ENCODE results near the gene RPS27A.

RPS27A gene

GRCh38 chr2:55230551-55230950 is 1.9 kb upstream of the RPS27A start:
- H3K4me3 ChIP-seq (ENCODE audit: control insufficient read depth, low read depth, low read length), result no peak overlapping the region
- TF ChIP-seq CTCF (IDR thresholded peaks at IDR 0.05; ENCODE audit: control insufficient read depth, insufficient read depth, low read depth, low read length, missing control alignments), result no peak
- DNase-seq (ENCODE audit: low read depth), result no peak

DNA sequence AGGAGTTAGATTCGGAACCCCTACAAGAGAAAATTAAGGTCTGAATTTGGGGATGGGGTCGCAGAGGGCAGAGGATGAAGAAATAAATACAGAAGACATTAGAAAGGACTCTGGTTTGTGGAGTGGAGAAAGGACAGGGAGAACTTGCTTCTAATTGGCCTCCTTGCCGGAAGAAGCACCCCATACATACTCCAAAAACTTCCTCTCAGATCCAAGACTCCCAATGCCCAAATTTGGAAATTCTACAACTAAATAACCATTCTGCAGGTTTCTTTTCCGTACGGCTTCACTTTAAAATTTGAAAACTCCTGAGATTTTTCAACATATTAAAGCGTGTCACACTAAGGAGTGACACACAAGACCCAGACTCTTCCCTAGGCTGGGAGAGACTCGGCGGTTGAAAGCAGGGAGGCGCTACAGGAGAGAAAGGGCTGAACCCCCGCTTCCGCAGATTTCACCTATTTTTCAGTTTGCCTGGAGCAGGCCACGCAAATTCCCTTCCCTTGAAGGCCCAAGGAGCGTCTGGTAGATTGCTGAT is 873 bp upstream of the RPS27A start:
- peak overlapping the region; percentile 96 for H3K4me3 ChIP-seq (ENCODE audit: control insufficient read depth, low read depth, low read length)
- no peak for DNase-seq (ENCODE audit: low read depth)
- no peak for TF ChIP-seq CTCF (IDR thresholded peaks at IDR 0.05; ENCODE audit: control insufficient read depth, insufficient read depth, low read depth, low read length, missing control alignments)

GRCh38 chr2:55232863-55233657 is 572 bp downstream of the RPS27A start:
- no peak for TF ChIP-seq CTCF (IDR thresholded peaks at IDR 0.05; ENCODE audit: control insufficient read depth, insufficient read depth, low read depth, low read length, missing control alignments)
- DNase-seq (ENCODE audit: low read depth), result no peak
- peak overlapping the region; percentile 96 for H3K4me3 ChIP-seq (ENCODE audit: control insufficient read depth, low read depth, low read length)

- no peak for TF ChIP-seq CTCF (IDR thresholded peaks at IDR 0.05; ENCODE audit: control insufficient read depth, insufficient read depth, low read depth, low read length, missing control alignments)
- H3K4me3 ChIP-seq (ENCODE audit: control insufficient read depth, low read depth, low read length), result peak overlapping the region; percentile 96
- no peak for DNase-seq (ENCODE audit: low read depth)
Observed at GRCh38 chr2:55233658-55233940, 1.1 kb downstream of the RPS27A start.

DNA sequence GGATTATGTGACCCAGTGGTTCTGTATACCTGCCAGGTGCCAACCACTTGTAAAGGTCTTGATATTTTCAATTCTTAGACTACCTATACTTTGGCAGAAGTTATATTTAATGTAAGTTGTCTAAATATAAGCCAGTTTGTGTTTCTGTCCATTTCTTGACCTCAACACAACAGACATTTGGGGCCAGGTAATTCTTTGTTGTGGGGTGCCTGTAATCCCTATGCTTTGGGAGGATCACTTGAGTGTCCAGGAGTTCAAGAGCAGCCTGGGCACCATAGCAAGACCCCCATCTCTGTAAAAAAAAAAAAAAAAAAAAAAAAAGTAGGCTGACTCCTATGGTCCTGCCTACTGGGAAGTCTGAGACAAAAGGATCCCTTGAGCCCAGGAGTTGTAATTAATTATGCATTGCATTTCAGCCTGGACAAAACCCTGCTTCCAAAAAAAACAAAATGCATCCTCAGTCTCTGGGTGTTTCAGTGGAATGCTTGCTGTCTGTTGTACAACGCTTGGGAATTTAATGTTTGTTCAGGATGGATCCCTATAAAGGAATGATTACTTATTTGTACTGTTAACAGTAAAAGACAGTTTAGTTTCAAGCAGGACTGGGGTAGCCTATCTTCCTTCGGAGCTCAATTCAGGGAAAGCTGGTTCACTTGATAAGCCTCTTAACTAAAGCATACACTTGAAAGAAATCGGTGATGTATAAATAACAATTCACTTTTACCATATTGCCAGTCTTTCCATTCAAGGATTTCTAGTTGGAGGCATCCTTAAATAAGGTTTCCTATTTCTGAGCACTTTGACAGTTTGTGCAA is 3.4 kb downstream of the RPS27A start:
- no peak overlapping the region for H3K4me3 ChIP-seq (ENCODE audit: control insufficient read depth, low read depth, low read length)
- TF ChIP-seq CTCF (IDR thresholded peaks at IDR 0.05; ENCODE audit: control insufficient read depth, insufficient read depth, low read depth, low read length, missing control alignments), result no peak
- no peak for DNase-seq (ENCODE audit: low read depth)

DNA sequence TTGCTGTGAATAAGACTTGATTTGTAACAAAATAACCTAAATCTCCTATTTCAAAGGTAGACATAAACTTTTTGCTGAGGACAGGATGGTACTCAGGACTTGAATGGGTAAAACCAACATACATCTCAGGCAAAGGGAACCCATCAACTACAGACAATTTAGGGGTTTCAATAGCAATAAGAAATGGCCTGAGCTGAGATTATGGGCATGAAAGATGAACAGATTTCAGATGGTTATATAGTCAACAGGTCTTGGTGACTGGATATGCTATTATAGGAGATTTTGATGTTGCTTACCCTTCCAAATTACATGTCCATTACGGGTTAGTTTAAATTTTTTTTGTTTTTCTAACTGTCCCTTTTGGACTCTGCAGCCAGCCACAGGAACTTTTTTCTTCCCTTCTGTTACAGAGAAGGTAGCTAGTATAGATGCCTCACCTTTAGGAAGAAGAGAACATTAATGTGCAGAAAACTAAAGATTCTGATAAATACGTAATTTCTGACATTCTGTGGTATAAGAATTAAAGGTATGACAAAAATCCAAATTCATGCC is 4.6 kb downstream of the RPS27A start:
- no peak overlapping the region for H3K4me3 ChIP-seq (ENCODE audit: control insufficient read depth, low read depth, low read length)
- TF ChIP-seq CTCF (IDR thresholded peaks at IDR 0.05; ENCODE audit: control insufficient read depth, insufficient read depth, low read depth, low read length, missing control alignments), result no peak
- DNase-seq (ENCODE audit: low read depth), result no peak

Data from AG09309 (cell line).